Erythroblast (primary cell): ENCODE data around the gene PTGER2.

Experiments used
- GATA1 ChIP-seq: IDR thresholded peaks from 2 replicates; pipeline ENCODE4 v1.6.1; 2011; ENCODE audit warnings: low read depth, mild to moderate bottlenecking, control low read depth, low read length, moderate library complexity
- POLR2A ChIP-seq: IDR thresholded peaks from 2 replicates; pipeline ENCODE4 v1.6.1; 2011; ENCODE audit warnings: mild to moderate bottlenecking, low read length

DNA sequence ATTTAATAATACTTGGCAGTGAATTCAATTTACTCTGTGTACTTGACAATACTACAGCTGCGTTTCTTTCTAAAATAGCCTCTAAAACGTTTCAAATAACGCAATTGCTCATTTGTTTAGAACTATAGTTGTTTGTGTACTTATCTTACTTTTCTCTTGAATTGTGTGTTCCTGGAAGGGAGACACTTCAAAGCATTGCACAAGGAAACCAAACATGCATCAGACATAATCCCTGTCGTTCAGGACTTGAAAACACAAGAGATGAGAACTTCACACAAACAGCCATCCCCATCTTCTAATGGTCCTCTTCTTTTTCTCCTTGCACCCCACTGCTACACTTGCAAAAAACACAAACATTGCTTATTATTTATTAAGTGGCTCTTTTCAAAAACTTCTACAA, 38.5 kb downstream of the PTGER2 start:
- TF ChIP-seq POLR2A (no peak), GATA1 (no peak)
